ENCODE data around the gene FXYD1.

DNA sequence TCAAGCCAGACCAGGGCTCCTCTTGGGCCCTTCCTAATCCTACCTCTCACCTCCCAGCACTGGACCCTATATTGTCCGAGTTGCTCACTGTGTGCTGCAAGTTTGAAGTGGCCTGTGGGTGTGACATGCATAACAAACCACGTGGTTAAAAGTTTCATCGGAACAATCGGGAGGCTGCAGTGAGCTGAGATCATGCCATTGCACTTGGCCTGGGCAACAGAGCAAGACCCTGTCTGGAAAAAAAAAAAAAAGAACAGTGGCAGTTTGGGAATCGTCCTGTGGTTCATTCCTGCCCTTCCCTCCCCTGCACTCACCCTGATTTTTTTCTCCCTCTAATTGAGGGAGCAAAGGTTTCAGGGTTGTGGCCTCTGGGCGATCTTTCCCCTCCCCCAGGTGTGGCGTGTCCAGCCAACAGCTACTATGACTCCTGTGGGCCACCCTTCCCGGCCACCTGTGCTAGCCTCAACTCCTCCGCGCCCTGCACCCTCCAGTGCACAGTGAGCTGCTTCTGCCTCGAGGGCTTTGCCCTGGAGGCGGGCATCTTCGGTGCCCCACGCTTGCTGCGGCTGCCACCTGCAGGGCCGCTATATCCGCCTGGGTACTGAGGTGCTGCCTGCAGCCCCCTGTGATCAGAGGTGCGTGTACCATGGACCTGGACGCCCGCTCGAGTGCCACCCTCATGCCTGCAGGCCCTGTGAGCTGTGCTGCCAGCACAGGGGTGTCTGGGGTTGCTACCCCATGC, 39.3 kb upstream of the FXYD1 start:
- TF ChIP-seq PKNOX1 (IDR thresholded peaks at IDR 0.05) (no peak), HDGF (IDR thresholded peaks at IDR 0.05; ENCODE audit: borderline replicate concordance) (no peak), BHLHE40 (IDR thresholded peaks at IDR 0.05; ENCODE audit: borderline replicate concordance) (no peak), FOXM1 (IDR thresholded peaks at IDR 0.05; ENCODE audit: borderline replicate concordance) (no peak), SP1 (IDR thresholded peaks at IDR 0.05) (no peak), ELF4 (IDR thresholded peaks at IDR 0.05) (no peak), ZNF384 (IDR thresholded peaks at IDR 0.05) (no peak), ARNT (IDR thresholded peaks at IDR 0.05) (no peak)
